Measurements from ENCODE around the gene SMTN.

DNA sequence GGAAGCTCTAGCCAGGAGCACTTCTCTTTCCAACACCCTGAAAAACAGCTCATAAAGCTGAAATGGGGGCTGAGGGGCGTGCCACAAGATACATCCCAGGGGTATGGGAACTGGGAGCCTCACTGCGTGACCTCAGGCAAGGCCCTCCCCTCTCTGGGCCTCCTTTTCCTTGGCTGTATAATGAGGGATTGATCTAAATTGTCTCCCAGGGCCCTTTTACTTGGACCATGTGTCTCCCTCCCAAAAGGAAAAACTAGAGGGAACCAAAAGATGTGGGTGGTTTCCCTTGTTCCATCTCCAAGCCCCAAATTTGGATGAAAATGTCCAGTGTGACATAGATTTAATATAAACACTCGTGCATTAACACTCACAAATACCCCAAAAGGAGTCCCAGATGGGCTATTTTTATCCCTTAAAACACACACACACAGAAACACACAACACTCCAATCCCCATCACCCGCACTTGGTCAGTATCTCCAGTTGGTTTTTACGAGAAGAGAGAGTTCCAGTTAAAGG, 25.9 kb upstream of the SMTN start:
- no peak for TF ChIP-seq CTCF (IDR thresholded peaks at IDR 0.05)
- TF ChIP-seq POLR2A (IDR thresholded peaks at IDR 0.05) = no peak

Measured in body of pancreas (tissue), 4 donors.